Sigmoid colon (tissue), 7 donors: ENCODE results near the gene ZFYVE9. TPM values are rescaled to one million over a fixed set of nuclear protein-coding genes. Genes with fewer than 3 reads are reported as not detected.
"Not testable (repeated sequence)": the region's sequence is repeated elsewhere in the genome, so short reads cannot be mapped to it uniquely, and the experiment has no call there.

Experiments used
- DNase-seq: peaks from one replicate; pipeline ENCODE4 v3.0.0-alpha.2; 2019
- H3K27ac ChIP-seq, 4 donors: fragments of 200-600 bp; sonication (generic); one replicate each; pipeline ENCODE4 v1.5.1; 2016 to 2019; ENCODE audit warnings: mild to moderate bottlenecking in 1 of 4
- H3K27me3 ChIP-seq, 3 donors: fragments of 200-600 bp; sonication (generic); one replicate each; pipeline ENCODE4 v1.5.1; 2019; ENCODE audit warnings: mild to moderate bottlenecking in 1 of 3
- H3K36me3 ChIP-seq, 4 donors: fragments of 200-600 bp; sonication (generic); one replicate each; pipeline ENCODE4 v1.5.1; 2016 to 2019
- H3K4me1 ChIP-seq, 4 donors: fragments of 200-600 bp; sonication (generic); one replicate each; pipeline ENCODE4 v1.5.1; 2017 to 2019
- H3K4me3 ChIP-seq, 4 donors: fragments of 200-600 bp; sonication (generic); one replicate each; pipeline ENCODE4 v1.5.1; 2017 to 2019; ENCODE audit warnings: mild to moderate bottlenecking in 2 of 4, moderate library complexity in 1 of 4
- H3K9me3 ChIP-seq, 4 donors: fragments of 200-600 bp in 3 of 4; sonication (generic) in 3 of 4; one replicate each; pipeline versions ENCODE4 v1.5.1 to v1.6.1; 2013 to 2019
- CTCF ChIP-seq, 4 experiments: fragments of 450-650 bp in 3 of 4; fragments of 200-600 bp in 1 of 4; IDR thresholded peaks; one replicate each; pipeline ENCODE4 v1.5.1; 2016 to 2019; ENCODE audit warnings: antibody characterized with exemption in 4 of 4, mild to moderate bottlenecking in 3 of 4, moderate library complexity in 2 of 4
- EP300 ChIP-seq, 4 donors: sonication (generic); formaldehyde crosslinking; IDR thresholded peaks; one replicate each; pipeline ENCODE4 v1.6.1; 2017; ENCODE audit warnings: antibody characterized with exemption in 4 of 4
- POLR2A ChIP-seq, 2 donors: fragments of 450-650 bp; IDR thresholded peaks; one replicate each; pipeline ENCODE4 v1.6.1; 2016; ENCODE audit warnings: antibody characterized with exemption in 2 of 2, mild to moderate bottlenecking in 2 of 2, moderate library complexity in 2 of 2
- POLR2AphosphoS5 ChIP-seq, 4 donors: sonication (generic); formaldehyde crosslinking; IDR thresholded peaks; one replicate each; pipeline ENCODE4 v1.6.1; 2017; ENCODE audit warnings: antibody characterized with exemption in 4 of 4
- WGBS, 2 donors: extraction: QIAGEN DNeasy Blood & Tissue Kit; methylation state at CpG; one replicate each; pipeline ENCODE4 v1.1.7; 2013; 5-methylcytosine and 5-hydroxymethylcytosine counted together
- intact Hi-C: fragments of 100-400 bp; cut with DNase I; formaldehyde crosslinking; loops from one replicate; pipeline ENCODE4 v1.15.1; 2023
- polyA plus RNA-seq, 3 donors: library from polyadenylated mRNA; stranded (reverse); fragments of 200-250 nt; gene quantifications; one replicate each; pipeline ENCODE4 v1.2.3, GENCODE V29; 2013
- total RNA-seq, 4 donors: library from RNA; depleted of rRNA; stranded (reverse); fragments of >200 nt; gene quantifications; one replicate each; pipeline ENCODE4 v1.1.0, GENCODE V29; 2016
- donor health status: healthy with polysubstance abuse.
- donor health status: Bipolar disorder and iron deficiency.
- donor health status: healthy.

Gene ZFYVE9
- total RNA-seq (10 to 100 TPM; 25.9 to 36.3 (median 28.8) TPM), polyA plus RNA-seq (1 to 10 TPM; 4.7 to 7.2 (median 5.4) TPM)

GRCh38 chr1:52141513-52142219 lies at the start of gene ZFYVE9:
Gene ZFYVE9 (plus strand): TSS chr1:52142089. CDS start chr1:52233207, 91,118 bp downstream.
- 1 to 2% methylated on average over 72 of the region's 72 CpGs for WGBS, 2 donors
- peak; percentile 83 for DNase-seq
- Histone ChIP-seq H3K36me3 (no peaks in the 10 kb centered on the region), H3K9me3 (no peaks in the 10 kb centered on the region), H3K4me3 (peak within 1 kb of the TSS; percentile 78 to 97 (median 94)), H3K27me3 (no peaks in the 10 kb centered on the region), H3K27ac (peak within 1 kb of the TSS; percentile 96 to 99 (median 98)), H3K4me1 (peaks cover 0 to 39% (median 25%) of the 10 kb centered on the region in 4 donors)
- intact Hi-C loops, result loop anchor here (1.0 to 10.0 kb wide), 4 partner anchors 84 to 263 kb away; partner anchors contain the start of genes BTF3L4, CC2D1B, ORC1 and PRPF38A
- TF ChIP-seq POLR2A (IDR thresholded peaks at IDR 0.05), result no peak
- TF ChIP-seq POLR2AphosphoS5 (IDR thresholded peaks at IDR 0.05), result peak in 2 of 4 donors; percentile 45 to 49
- TF ChIP-seq CTCF (IDR thresholded peaks at IDR 0.05), result peak in 2 of 4 experiments; percentile 16 to 80
- TF ChIP-seq EP300 (IDR thresholded peaks at IDR 0.05), result no peak

- H3K27ac ChIP-seq, intact Hi-C loops, H3K4me1 ChIP-seq, H3K27me3 ChIP-seq, DNase-seq, H3K9me3 ChIP-seq, H3K4me3 ChIP-seq: not testable (repeated sequence)
- H3K36me3 ChIP-seq, result peaks cover 0 to 23% (median 4%) of the 10 kb centered on the region in 4 donors
- 78 to 93% methylated on average over 7 of the region's 7 CpGs for WGBS, 2 donors
Measured at GRCh38 chr1:52094300-52094699, 47.6 kb upstream of the ZFYVE9 start.

- intact Hi-C loops, result no loop called here
- 60 to 72% methylated on average over 8 of the region's 8 CpGs for WGBS, 2 donors
Measured at GRCh38 chr1:52096216-52096615, 45.7 kb upstream of the ZFYVE9 start.

GRCh38 chr1:52098139-52098871 lies 43.6 kb upstream of the ZFYVE9 start:
- WGBS, 2 donors, result 37 to 64% methylated on average over 8 of the region's 8 CpGs
- Histone ChIP-seq H3K27me3 (no peaks in the 10 kb centered on the region), H3K4me1 (no peaks in the 10 kb centered on the region), H3K9me3 (no peaks in the 10 kb centered on the region), H3K4me3 (no peak overlapping the region), H3K36me3 (no peaks in the 10 kb centered on the region), H3K27ac (no peak overlapping the region)
- no peak for DNase-seq
- intact Hi-C loops, result no loop called here
- TF ChIP-seq POLR2A (IDR thresholded peaks at IDR 0.05) (no peak), POLR2AphosphoS5 (IDR thresholded peaks at IDR 0.05) (no peak), EP300 (IDR thresholded peaks at IDR 0.05) (no peak), CTCF (IDR thresholded peaks at IDR 0.05) (no peak)

More at GRCh38 chr1:52096216-52096615, 45.7 kb upstream of the ZFYVE9 start:
- Histone ChIP-seq H3K4me3 (no peak overlapping the region), H3K27me3 (no peaks in the 10 kb centered on the region), H3K27ac (no peak overlapping the region), H3K4me1 (no peaks in the 10 kb centered on the region), H3K9me3 (no peaks in the 10 kb centered on the region), H3K36me3 (peaks cover 0 to 7% (median under 1%) of the 10 kb centered on the region in 4 donors)
- no peak for DNase-seq
- TF ChIP-seq EP300 (IDR thresholded peaks at IDR 0.05), result no peak
- TF ChIP-seq POLR2AphosphoS5 (IDR thresholded peaks at IDR 0.05), result no peak
- no peak for TF ChIP-seq CTCF (IDR thresholded peaks at IDR 0.05)
- TF ChIP-seq POLR2A (IDR thresholded peaks at IDR 0.05), result no peak

- no peak for DNase-seq
- intact Hi-C loops, result no loop called here
- H3K9me3 ChIP-seq, result no peaks in the 10 kb centered on the region
- no peaks in the 10 kb centered on the region for H3K36me3 ChIP-seq
- no peak overlapping the region for H3K4me3 ChIP-seq
- no peaks in the 10 kb centered on the region for H3K27me3 ChIP-seq
- no peak overlapping the region for H3K27ac ChIP-seq
- no peaks in the 10 kb centered on the region for H3K4me1 ChIP-seq
- no peak for TF ChIP-seq CTCF (IDR thresholded peaks at IDR 0.05)
- no peak for TF ChIP-seq POLR2A (IDR thresholded peaks at IDR 0.05)
- TF ChIP-seq EP300 (IDR thresholded peaks at IDR 0.05), result no peak
- no peak for TF ChIP-seq POLR2AphosphoS5 (IDR thresholded peaks at IDR 0.05)
- WGBS, 2 donors, result 85 to 93% methylated on average over 1 of the region's 1 CpG
Measured at GRCh38 chr1:52102336-52103013, 39.4 kb upstream of the ZFYVE9 start.
